ENCODE measurements around the gene SMYD2. TPM values are rescaled to one million over a fixed set of nuclear protein-coding genes. Genes with fewer than 3 reads are reported as not detected.

SMYD2 gene
- polyA plus RNA-seq, 1 donor from 2014 or later: 36.9 TPM

DNA sequence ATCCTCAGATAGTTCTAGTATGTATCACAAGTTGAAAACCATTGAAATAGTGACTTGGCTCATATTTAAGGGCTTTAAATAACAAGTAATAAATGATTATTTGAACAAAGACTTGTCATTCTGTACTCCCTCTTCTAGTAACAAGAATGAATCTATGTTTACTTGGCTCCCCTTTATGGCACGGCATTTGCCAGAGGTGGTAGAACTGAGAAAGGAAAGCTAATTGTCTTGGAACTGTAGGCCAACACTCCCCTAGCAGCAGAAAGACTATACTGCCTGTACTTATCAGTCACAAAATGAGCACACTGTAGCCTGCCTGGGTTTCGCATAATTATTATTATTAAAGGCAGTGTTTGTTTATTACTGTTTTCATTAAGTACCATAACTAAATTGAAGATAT, 29.6 kb upstream of the SMYD2 start:
- H3K9me2 ChIP-seq (ENCODE audit: insufficient read depth, low read length): no peaks in the 10 kb centered on the region
- no peaks in the 10 kb centered on the region for H4K20me1 ChIP-seq (ENCODE audit: insufficient read depth)
- H3K36me3 ChIP-seq (ENCODE audit: insufficient read depth, low read length): no peaks in the 10 kb centered on the region
- no peaks in the 10 kb centered on the region for H3K27me3 ChIP-seq (ENCODE audit: insufficient read depth, low read depth, low read length)
- no peaks in the 10 kb centered on the region for H3K9me3 ChIP-seq (ENCODE audit: low read length)
- no peak for TF ChIP-seq EZH2 (IDR thresholded peaks at IDR 0.05; ENCODE audit: borderline replicate concordance, insufficient read depth, low read length, poor library complexity, severe bottlenecking)
- TF ChIP-seq, protein P1, sequence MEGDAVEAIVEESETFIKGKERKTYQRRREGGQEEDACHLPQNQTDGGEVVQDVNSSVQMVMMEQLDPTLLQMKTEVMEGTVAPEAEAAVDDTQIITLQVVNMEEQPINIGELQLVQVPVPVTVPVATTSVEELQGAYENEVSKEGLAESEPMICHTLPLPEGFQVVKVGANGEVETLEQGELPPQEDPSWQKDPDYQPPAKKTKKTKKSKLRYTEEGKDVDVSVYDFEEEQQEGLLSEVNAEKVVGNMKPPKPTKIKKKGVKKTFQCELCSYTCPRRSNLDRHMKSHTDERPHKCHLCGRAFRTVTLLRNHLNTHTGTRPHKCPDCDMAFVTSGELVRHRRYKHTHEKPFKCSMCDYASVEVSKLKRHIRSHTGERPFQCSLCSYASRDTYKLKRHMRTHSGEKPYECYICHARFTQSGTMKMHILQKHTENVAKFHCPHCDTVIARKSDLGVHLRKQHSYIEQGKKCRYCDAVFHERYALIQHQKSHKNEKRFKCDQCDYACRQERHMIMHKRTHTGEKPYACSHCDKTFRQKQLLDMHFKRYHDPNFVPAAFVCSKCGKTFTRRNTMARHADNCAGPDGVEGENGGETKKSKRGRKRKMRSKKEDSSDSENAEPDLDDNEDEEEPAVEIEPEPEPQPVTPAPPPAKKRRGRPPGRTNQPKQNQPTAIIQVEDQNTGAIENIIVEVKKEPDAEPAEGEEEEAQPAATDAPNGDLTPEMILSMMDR (IDR thresholded peaks at IDR 0.05; ENCODE audit: poor library complexity, severe bottlenecking): no peak
- no peak for TF ChIP-seq EP300 (conservative IDR thresholded peaks at IDR 0.05; ENCODE audit: poor library complexity, severe bottlenecking)
- no peak overlapping the region for H2AFZ ChIP-seq (ENCODE audit: low read depth, low read length)
- H3F3A ChIP-seq (ENCODE audit: insufficient read depth, low read length, poor library complexity, severe bottlenecking): no peaks in the 10 kb centered on the region
- no peak overlapping the region for H3K27ac ChIP-seq (ENCODE audit: low read length)
- H3K9ac ChIP-seq (ENCODE audit: low read length): no peak overlapping the region
- no peak overlapping the region for H3K4me3 ChIP-seq (ENCODE audit: low read length)
- no peak overlapping the region for H3K4me2 ChIP-seq (ENCODE audit: low read length)
- H3K79me2 ChIP-seq (replicated peaks; ENCODE audit: insufficient read depth, low read length): no peaks in the 10 kb centered on the region

DNA sequence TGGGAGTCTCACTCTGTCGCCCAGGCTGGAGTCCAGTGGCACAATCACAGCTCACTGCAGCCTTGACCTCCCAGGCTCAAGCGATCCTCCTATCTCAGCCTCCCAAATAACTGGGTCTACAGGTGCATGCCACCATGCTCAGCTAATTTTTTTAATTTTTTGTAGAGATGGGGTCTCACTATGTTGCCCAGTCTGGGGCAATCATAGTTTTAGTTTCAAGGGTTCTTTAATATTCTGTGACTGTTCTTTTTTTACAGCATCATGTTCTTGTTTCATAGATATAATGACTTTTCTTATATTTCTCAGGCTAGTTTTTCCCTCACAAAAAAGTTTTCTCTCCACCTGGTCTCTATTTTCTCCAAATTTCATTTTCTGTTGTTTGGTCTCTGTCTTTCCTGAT, 25.4 kb upstream of the SMYD2 start:
- Histone ChIP-seq H3K27me3 (ENCODE audit: insufficient read depth, low read depth, low read length) (no peaks in the 10 kb centered on the region), H3K36me3 (ENCODE audit: insufficient read depth, low read length) (no peaks in the 10 kb centered on the region), H3K9ac (ENCODE audit: low read length) (no peak overlapping the region)

More for the DNA sequence above, 25.4 kb upstream of the SMYD2 start:
- H3F3A ChIP-seq (ENCODE audit: insufficient read depth, low read length, poor library complexity, severe bottlenecking): no peaks in the 10 kb centered on the region
- H3K9me3 ChIP-seq (ENCODE audit: low read length): no peaks in the 10 kb centered on the region
- no peak overlapping the region for H3K4me3 ChIP-seq (ENCODE audit: low read length)
- no peaks in the 10 kb centered on the region for H3K9me2 ChIP-seq (ENCODE audit: insufficient read depth, low read length)
- H3K4me2 ChIP-seq (ENCODE audit: low read length): no peak overlapping the region
- H3K79me2 ChIP-seq (replicated peaks; ENCODE audit: insufficient read depth, low read length): no peaks in the 10 kb centered on the region
- no peak overlapping the region for H2AFZ ChIP-seq (ENCODE audit: low read depth, low read length)
- H4K20me1 ChIP-seq (ENCODE audit: insufficient read depth): no peaks in the 10 kb centered on the region
- TF ChIP-seq POLR2AphosphoS5 (IDR thresholded peaks at IDR 0.05): no peak
- TF ChIP-seq, protein P2, sequence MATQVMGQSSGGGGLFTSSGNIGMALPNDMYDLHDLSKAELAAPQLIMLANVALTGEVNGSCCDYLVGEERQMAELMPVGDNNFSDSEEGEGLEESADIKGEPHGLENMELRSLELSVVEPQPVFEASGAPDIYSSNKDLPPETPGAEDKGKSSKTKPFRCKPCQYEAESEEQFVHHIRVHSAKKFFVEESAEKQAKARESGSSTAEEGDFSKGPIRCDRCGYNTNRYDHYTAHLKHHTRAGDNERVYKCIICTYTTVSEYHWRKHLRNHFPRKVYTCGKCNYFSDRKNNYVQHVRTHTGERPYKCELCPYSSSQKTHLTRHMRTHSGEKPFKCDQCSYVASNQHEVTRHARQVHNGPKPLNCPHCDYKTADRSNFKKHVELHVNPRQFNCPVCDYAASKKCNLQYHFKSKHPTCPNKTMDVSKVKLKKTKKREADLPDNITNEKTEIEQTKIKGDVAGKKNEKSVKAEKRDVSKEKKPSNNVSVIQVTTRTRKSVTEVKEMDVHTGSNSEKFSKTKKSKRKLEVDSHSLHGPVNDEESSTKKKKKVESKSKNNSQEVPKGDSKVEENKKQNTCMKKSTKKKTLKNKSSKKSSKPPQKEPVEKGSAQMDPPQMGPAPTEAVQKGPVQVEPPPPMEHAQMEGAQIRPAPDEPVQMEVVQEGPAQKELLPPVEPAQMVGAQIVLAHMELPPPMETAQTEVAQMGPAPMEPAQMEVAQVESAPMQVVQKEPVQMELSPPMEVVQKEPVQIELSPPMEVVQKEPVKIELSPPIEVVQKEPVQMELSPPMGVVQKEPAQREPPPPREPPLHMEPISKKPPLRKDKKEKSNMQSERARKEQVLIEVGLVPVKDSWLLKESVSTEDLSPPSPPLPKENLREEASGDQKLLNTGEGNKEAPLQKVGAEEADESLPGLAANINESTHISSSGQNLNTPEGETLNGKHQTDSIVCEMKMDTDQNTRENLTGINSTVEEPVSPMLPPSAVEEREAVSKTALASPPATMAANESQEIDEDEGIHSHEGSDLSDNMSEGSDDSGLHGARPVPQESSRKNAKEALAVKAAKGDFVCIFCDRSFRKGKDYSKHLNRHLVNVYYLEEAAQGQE (IDR thresholded peaks at IDR 0.05; ENCODE audit: borderline replicate concordance): no peak
- no peak for TF ChIP-seq RAD21 (conservative IDR thresholded peaks at IDR 0.05)
- TF ChIP-seq EZH2 (IDR thresholded peaks at IDR 0.05; ENCODE audit: borderline replicate concordance, insufficient read depth, low read length, poor library complexity, severe bottlenecking): no peak
- no peak for TF ChIP-seq MXI1 (conservative IDR thresholded peaks at IDR 0.05; ENCODE audit: poor library complexity, severe bottlenecking)
- TF ChIP-seq EP300 (conservative IDR thresholded peaks at IDR 0.05; ENCODE audit: poor library complexity, severe bottlenecking): no peak
- TF ChIP-seq, protein P1 (IDR thresholded peaks at IDR 0.05; ENCODE audit: poor library complexity, severe bottlenecking): no peak
- TF ChIP-seq SMC3 (conservative IDR thresholded peaks at IDR 0.05; ENCODE audit: poor library complexity): no peak
- no peak for TF ChIP-seq TAF1 (IDR thresholded peaks at IDR 0.05; ENCODE audit: low read depth)
- H3K27ac ChIP-seq (ENCODE audit: low read length): no peak overlapping the region

Measured in neural cell (in vitro differentiated cells).